ENCODE measurements around the gene CKS1B. TPM values are rescaled to one million over a fixed set of nuclear protein-coding genes. Genes with fewer than 3 reads are reported as not detected.
A peak's percentile ranks its signal among the peaks of the same experiment; 100 is the strongest.

Gene CKS1B
- total and polyA plus RNA-seq, 9 of the 15 experiments (the other 6 are each of a cell fraction or from before 2014, with no cell fraction given), result 215 to 1,103 (median 460) TPM

DNA sequence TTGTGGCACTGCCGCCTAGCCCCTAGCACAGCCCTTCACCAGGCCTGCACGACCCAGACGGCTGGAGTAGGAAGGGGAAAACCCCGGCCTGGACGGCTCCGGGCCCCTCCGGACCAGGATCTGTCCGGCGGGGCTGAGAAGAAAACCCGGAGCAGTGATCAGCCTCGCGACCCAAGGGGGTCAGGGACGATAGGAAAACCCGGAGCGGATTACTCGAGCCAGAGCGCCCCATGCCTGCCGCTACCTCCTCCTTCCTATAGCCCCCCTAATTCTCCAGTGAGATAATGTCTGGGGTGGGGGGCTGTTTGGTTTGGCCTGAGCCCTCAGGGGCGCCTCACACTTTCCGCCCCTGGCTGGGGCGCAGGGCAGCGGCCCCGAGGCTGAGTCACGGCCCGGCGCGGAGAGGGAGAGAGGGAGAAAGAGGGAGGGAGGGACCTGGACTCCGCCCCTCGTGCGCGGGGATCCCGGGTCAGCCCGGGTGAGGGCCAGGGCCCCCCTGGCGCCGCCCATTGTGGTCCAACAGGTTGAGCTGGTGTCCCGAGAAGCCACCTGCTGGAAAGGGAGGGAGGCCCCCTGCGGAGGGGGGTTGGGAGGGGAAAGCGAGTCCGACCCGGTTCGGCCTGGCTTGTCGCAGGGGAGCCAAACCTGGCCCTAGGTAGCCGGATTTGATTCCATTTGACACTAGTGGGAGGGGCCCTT, 26.4 kb downstream of the CKS1B start (continued):
- TF ChIP-seq, protein P1, sequence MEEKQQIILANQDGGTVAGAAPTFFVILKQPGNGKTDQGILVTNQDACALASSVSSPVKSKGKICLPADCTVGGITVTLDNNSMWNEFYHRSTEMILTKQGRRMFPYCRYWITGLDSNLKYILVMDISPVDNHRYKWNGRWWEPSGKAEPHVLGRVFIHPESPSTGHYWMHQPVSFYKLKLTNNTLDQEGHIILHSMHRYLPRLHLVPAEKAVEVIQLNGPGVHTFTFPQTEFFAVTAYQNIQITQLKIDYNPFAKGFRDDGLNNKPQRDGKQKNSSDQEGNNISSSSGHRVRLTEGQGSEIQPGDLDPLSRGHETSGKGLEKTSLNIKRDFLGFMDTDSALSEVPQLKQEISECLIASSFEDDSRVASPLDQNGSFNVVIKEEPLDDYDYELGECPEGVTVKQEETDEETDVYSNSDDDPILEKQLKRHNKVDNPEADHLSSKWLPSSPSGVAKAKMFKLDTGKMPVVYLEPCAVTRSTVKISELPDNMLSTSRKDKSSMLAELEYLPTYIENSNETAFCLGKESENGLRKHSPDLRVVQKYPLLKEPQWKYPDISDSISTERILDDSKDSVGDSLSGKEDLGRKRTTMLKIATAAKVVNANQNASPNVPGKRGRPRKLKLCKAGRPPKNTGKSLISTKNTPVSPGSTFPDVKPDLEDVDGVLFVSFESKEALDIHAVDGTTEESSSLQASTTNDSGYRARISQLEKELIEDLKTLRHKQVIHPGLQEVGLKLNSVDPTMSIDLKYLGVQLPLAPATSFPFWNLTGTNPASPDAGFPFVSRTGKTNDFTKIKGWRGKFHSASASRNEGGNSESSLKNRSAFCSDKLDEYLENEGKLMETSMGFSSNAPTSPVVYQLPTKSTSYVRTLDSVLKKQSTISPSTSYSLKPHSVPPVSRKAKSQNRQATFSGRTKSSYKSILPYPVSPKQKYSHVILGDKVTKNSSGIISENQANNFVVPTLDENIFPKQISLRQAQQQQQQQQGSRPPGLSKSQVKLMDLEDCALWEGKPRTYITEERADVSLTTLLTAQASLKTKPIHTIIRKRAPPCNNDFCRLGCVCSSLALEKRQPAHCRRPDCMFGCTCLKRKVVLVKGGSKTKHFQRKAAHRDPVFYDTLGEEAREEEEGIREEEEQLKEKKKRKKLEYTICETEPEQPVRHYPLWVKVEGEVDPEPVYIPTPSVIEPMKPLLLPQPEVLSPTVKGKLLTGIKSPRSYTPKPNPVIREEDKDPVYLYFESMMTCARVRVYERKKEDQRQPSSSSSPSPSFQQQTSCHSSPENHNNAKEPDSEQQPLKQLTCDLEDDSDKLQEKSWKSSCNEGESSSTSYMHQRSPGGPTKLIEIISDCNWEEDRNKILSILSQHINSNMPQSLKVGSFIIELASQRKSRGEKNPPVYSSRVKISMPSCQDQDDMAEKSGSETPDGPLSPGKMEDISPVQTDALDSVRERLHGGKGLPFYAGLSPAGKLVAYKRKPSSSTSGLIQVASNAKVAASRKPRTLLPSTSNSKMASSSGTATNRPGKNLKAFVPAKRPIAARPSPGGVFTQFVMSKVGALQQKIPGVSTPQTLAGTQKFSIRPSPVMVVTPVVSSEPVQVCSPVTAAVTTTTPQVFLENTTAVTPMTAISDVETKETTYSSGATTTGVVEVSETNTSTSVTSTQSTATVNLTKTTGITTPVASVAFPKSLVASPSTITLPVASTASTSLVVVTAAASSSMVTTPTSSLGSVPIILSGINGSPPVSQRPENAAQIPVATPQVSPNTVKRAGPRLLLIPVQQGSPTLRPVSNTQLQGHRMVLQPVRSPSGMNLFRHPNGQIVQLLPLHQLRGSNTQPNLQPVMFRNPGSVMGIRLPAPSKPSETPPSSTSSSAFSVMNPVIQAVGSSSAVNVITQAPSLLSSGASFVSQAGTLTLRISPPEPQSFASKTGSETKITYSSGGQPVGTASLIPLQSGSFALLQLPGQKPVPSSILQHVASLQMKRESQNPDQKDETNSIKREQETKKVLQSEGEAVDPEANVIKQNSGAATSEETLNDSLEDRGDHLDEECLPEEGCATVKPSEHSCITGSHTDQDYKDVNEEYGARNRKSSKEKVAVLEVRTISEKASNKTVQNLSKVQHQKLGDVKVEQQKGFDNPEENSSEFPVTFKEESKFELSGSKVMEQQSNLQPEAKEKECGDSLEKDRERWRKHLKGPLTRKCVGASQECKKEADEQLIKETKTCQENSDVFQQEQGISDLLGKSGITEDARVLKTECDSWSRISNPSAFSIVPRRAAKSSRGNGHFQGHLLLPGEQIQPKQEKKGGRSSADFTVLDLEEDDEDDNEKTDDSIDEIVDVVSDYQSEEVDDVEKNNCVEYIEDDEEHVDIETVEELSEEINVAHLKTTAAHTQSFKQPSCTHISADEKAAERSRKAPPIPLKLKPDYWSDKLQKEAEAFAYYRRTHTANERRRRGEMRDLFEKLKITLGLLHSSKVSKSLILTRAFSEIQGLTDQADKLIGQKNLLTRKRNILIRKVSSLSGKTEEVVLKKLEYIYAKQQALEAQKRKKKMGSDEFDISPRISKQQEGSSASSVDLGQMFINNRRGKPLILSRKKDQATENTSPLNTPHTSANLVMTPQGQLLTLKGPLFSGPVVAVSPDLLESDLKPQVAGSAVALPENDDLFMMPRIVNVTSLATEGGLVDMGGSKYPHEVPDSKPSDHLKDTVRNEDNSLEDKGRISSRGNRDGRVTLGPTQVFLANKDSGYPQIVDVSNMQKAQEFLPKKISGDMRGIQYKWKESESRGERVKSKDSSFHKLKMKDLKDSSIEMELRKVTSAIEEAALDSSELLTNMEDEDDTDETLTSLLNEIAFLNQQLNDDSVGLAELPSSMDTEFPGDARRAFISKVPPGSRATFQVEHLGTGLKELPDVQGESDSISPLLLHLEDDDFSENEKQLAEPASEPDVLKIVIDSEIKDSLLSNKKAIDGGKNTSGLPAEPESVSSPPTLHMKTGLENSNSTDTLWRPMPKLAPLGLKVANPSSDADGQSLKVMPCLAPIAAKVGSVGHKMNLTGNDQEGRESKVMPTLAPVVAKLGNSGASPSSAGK (IDR thresholded peaks at IDR 0.05), result peak; percentile 69; the same call in 1 of the 2 replicates
- TF ChIP-seq, protein P2, sequence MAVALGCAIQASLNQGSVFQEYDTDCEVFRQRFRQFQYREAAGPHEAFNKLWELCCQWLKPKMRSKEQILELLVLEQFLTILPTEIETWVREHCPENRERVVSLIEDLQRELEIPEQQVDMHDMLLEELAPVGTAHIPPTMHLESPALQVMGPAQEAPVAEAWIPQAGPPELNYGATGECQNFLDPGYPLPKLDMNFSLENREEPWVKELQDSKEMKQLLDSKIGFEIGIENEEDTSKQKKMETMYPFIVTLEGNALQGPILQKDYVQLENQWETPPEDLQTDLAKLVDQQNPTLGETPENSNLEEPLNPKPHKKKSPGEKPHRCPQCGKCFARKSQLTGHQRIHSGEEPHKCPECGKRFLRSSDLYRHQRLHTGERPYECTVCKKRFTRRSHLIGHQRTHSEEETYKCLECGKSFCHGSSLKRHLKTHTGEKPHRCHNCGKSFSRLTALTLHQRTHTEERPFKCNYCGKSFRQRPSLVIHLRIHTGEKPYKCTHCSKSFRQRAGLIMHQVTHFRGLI (CRISPR knock-in tag; IDR thresholded peaks at IDR 0.05), result no peak
- TF ChIP-seq ZNF384 (IDR thresholded peaks at IDR 0.05; ENCODE audit: low read depth, low read length), result 0 out of 2 replicates have a peak, but pooled peaks have one; percentile 4
- TF ChIP-seq NR2C2 (CRISPR knock-in tag; IDR thresholded peaks at IDR 0.05), result no peak
- peak; percentile 62 for TF ChIP-seq NR2C2 (tag; IDR thresholded peaks at IDR 0.05)
- TF ChIP-seq, protein P3, sequence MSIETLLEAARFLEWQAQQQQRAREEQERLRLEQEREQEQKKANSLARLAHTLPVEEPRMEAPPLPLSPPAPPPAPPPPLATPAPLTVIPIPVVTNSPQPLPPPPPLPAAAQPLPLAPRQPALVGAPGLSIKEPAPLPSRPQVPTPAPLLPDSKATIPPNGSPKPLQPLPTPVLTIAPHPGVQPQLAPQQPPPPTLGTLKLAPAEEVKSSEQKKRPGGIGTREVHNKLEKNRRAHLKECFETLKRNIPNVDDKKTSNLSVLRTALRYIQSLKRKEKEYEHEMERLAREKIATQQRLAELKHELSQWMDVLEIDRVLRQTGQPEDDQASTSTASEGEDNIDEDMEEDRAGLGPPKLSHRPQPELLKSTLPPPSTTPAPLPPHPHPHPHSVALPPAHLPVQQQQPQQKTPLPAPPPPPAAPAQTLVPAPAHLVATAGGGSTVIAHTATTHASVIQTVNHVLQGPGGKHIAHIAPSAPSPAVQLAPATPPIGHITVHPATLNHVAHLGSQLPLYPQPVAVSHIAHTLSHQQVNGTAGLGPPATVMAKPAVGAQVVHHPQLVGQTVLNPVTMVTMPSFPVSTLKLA (conservative IDR thresholded peaks at IDR 0.05), result peak; percentile 89 to 93
- TF ChIP-seq POLR2H (tag; IDR thresholded peaks at IDR 0.05; ENCODE audit: low read depth), result peak; percentile 49
- peak in 1 of 2 experiments; percentile 75; a peak in 2 of 4 replicates for TF ChIP-seq SIN3A (IDR thresholded peaks at IDR 0.05; ENCODE audit: borderline replicate concordance in 2 of 2, control insufficient read depth in 1 of 2, low read depth in 2 of 2, low read length in 2 of 2)
- TF ChIP-seq SAFB (IDR thresholded peaks at IDR 0.05; ENCODE audit: borderline replicate concordance, low read depth, low read length), result peak; percentile 82; the same call in 1 of the 2 replicates
- TF ChIP-seq ESRRA (IDR thresholded peaks at IDR 0.05; ENCODE audit: borderline replicate concordance, low read depth), result peak; percentile 62; the same call in 1 of the 2 replicates
- no peak for TF ChIP-seq PRPF4 (IDR thresholded peaks at IDR 0.05; ENCODE audit: insufficient read depth, low read depth, low read length, poor library complexity, severe bottlenecking)
